PFSK-1 (cell line): ENCODE results near the gene NFIA.

Source experiments
- FOXP2 ChIP-seq: optimal IDR thresholded peaks from 2 replicates; pipeline ENCODE3; 2011; ENCODE audit warnings: borderline replicate concordance, control low read depth, inconsistent platforms; ENCODE audit not compliant: insufficient read depth; ENCODE audit errors: extremely low read length, extremely low read depth
- POLR2AphosphoS5 ChIP-seq: IDR thresholded peaks from 2 replicates; pipeline ENCODE4 v1.6.1; 2012; ENCODE audit warnings: low read depth, mild to moderate bottlenecking, control low read depth, low read length, moderate library complexity
- REST ChIP-seq, 2 experiments: IDR thresholded peaks; 2 replicates each; pipeline versions ENCODE4 v1.6.1 to v1.8.0; 2011 to 2012; ENCODE audit warnings: low read depth in 2 of 2, low read length in 2 of 2, control low read depth in 1 of 2, inconsistent platforms in 1 of 2, mild to moderate bottlenecking in 1 of 2, moderate library complexity in 1 of 2; ENCODE audit not compliant: insufficient read depth in 1 of 2
- SIN3A ChIP-seq: IDR thresholded peaks from 2 replicates; pipeline ENCODE4 v1.6.1; 2012; ENCODE audit warnings: mild to moderate bottlenecking, low read length, moderate library complexity, borderline replicate concordance; ENCODE audit not compliant: insufficient read depth
- TAF1 ChIP-seq: IDR thresholded peaks from 2 replicates; pipeline ENCODE4 v1.6.1; 2012; ENCODE audit warnings: low read length, control low read depth, borderline replicate concordance; ENCODE audit not compliant: insufficient read depth

Gene NFIA

DNA sequence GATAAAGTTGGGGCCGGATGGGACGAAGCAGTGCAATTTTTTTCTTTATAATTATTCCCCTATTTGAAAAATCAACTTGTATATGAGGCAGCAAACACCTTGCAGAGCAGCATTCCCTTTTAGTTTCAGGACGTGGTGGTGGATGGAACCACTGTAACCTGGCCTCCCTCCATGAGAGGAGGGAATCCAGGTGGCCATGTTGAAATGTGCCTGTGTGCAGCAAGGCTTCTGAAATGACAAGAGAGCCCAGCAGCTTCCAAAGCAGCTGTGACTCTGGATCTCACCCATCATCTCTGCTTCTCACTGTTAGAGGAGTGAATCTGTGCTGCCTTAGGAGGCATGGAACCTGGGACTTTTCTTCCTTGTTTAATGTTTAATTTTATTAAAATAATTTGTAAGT, 42.3 kb downstream of the NFIA start:
- TF ChIP-seq SIN3A: no peak
- no peak for TF ChIP-seq TAF1
- no peak for TF ChIP-seq POLR2AphosphoS5
- TF ChIP-seq REST (IDR thresholded peaks at IDR 0.05; ENCODE audit: insufficient read depth in 1 of 2, low read depth in 2 of 2, low read length in 2 of 2): no peak
- no peak for TF ChIP-seq FOXP2

DNA sequence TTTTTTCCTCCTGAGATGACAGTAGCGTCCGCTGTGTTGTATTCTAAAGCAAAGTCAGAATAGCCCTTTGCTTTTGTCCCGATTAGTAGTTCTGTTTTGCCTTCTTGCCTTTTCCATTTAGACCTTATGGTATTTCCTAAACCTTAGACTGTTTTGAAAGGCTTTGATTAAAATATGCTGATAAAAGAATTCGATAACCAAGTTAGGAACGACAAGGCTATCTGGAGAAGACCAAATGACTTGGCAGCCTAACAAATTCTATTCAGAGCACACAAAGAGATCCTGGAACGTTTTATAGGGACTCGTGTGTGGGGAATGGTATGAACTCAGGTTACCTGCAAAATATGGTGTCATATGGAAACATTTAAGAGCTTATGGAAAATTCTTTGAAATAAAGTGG, 42.9 kb downstream of the NFIA start:
- TF ChIP-seq REST (IDR thresholded peaks at IDR 0.05; ENCODE audit: insufficient read depth in 1 of 2, low read depth in 2 of 2, low read length in 2 of 2) (no peak), TAF1 (no peak), FOXP2 (no peak), SIN3A (no peak), POLR2AphosphoS5 (no peak)

DNA sequence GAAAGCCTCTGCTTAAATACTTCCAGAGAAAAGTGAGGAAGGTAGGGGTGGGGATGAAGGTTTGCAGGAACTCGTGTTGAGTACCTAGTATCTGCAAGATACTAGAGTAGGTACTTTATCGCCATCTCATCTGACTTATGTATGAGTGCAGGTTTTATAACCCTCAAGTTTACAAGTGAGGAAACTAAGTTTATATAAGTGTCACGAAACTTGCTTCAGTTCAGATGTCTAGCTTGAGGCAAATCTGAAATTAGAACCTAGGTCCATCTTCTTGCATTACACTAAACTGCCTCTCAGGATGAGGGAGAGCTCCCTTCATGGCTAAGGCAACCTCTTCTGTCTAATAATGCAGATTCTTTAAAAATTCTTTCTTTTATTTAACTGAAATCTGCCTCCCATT, 43.5 kb downstream of the NFIA start:
- no peak for TF ChIP-seq REST (IDR thresholded peaks at IDR 0.05; ENCODE audit: insufficient read depth in 1 of 2, low read depth in 2 of 2, low read length in 2 of 2)
- no peak for TF ChIP-seq POLR2AphosphoS5

DNA sequence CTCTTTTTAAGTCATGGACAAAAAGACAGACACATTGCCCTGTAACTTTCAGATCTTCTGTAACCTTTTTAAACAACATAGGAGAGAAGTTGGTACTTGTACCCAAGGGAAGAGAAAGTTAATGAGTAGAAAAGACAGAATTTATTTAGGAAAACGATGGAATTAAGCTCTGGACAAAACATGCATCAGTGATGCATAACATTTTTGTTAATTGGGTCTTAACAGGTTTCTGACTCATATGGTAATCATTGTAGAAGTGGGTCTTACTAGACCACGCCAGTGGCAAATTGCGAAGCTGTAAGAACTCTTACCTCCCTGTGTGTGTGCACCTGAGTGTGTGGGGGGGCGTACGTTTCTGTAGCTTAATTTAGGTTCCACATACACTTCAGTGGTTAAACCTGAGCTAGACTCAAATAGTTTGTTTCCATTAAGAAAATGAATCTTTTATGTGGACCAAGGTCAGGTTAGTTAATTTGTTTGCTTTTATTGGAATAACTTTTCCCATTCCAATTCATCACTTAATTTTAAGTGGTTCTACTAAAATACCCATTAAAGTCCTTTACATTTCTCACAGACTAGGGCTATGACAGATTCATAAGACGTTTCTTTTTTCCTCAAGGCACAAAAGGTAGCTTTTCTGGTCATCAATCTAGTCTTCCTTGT, 48.1 kb downstream of the NFIA start:
- TF ChIP-seq SIN3A (no peak), TAF1 (no peak)

DNA sequence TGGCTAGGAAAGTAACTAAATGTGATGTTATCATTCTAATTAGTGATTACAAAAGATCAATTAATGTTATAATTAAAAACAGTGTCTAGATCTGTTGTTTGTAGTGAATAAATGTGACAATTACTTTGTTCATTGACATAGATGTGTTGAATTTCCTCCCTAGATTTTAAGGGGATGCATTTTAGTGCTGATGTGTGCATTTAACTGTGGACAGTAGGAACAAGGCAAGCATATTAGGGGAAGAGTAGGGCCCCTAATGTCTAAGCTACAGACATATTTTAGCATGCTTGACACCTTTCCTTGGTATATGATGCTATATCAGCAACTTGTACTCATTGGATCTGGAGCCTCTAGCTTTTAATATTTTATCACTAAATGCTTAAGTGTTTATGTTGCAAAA, 48.9 kb downstream of the NFIA start:
- no peak for TF ChIP-seq SIN3A
- no peak for TF ChIP-seq REST (IDR thresholded peaks at IDR 0.05; ENCODE audit: insufficient read depth in 1 of 2, low read depth in 2 of 2, low read length in 2 of 2)
- TF ChIP-seq TAF1: no peak
- no peak for TF ChIP-seq POLR2AphosphoS5
- no peak for TF ChIP-seq FOXP2

GRCh38 chr1:61131716-61132115, 49.4 kb downstream of the NFIA start:
- TF ChIP-seq REST (IDR thresholded peaks at IDR 0.05; ENCODE audit: insufficient read depth in 1 of 2, low read depth in 2 of 2, low read length in 2 of 2) (no peak), SIN3A (no peak), TAF1 (no peak), POLR2AphosphoS5 (no peak), FOXP2 (no peak)
